IMR-90 (cell line): ENCODE data around the gene CCDC30. TPM values are rescaled to one million over a fixed set of nuclear protein-coding genes. Genes with fewer than 3 reads are reported as not detected.

Source experiments
- ATAC-seq: fragments of 200-7000 bp; cut with Tn5 transposase; 2 replicates; pipeline ENCODE4 v1.9.1; 2020; ENCODE audit warnings: low read depth, mild to moderate bottlenecking, moderate library complexity
- BruUV-seq: library from RNA; stranded (reverse); fragments of 400-500 nt; replicated peaks from 2 replicates; lab custom pipeline; 2021; lab: Mats Ljungman, UMichigan
- CTCF ChIA-PET: fragments of 300-600 bp; formaldehyde crosslinking; extraction: SDS; loops from one replicate; lab custom pipeline; 2021; ENCODE audit warnings: antibody characterized with exemption; lab: Yijun Ruan, JAX
- POLR2A ChIA-PET: fragments of 300-600 bp; sonication (Branson Sonifier 250); formaldehyde crosslinking; loops from one replicate; lab custom pipeline; 2022; ENCODE audit warnings: antibody characterized with exemption; ENCODE audit not compliant: unreplicated experiment; lab: Charles Lee
- DNase-seq: peaks from one replicate; pipeline ENCODE4 v3.0.0; 2013
- H2AFZ ChIP-seq: replicated peaks from 2 replicates; pipeline ENCODE3; 2013; ENCODE audit warnings: low read length, mild to moderate bottlenecking; ENCODE audit not compliant: poor library complexity
- H2AK5ac ChIP-seq: 2 replicates; pipeline ENCODE4 v1.6.1; 2013; ENCODE audit warnings: low read depth, low read length, inconsistent platforms
- H2AK9ac ChIP-seq: replicated peaks from 2 replicates; pipeline ENCODE3; 2013; ENCODE audit warnings: mild to moderate bottlenecking, low read depth, low read length, moderate library complexity; ENCODE audit not compliant: poor library complexity
- H2BK120ac ChIP-seq: 2 replicates; pipeline ENCODE4 v1.6.1; 2013; ENCODE audit warnings: low read depth, low read length, inconsistent platforms
- H2BK15ac ChIP-seq: 3 replicates; pipeline ENCODE4 v1.6.1; 2013; ENCODE audit warnings: low read depth, low read length, inconsistent platforms
- H2BK20ac ChIP-seq: 2 replicates; pipeline ENCODE4 v1.6.1; 2013; ENCODE audit warnings: low read depth, mild to moderate bottlenecking, inconsistent platforms, low read length, moderate library complexity
- H2BK5ac ChIP-seq: 2 replicates; pipeline ENCODE4 v1.6.1; 2013; ENCODE audit warnings: mild to moderate bottlenecking, low read depth, low read length, inconsistent platforms; ENCODE audit not compliant: poor library complexity, severe bottlenecking
- H3K14ac ChIP-seq: replicated peaks from 2 replicates; pipeline ENCODE4 v1.6.1; 2013; ENCODE audit warnings: low read depth, low read length, inconsistent platforms
- H3K18ac ChIP-seq: 2 replicates; pipeline ENCODE4 v1.6.1; 2013; ENCODE audit warnings: low read depth, low read length, control low read depth
- H3K23ac ChIP-seq: 2 replicates; pipeline ENCODE4 v1.6.1; 2013; ENCODE audit warnings: low read depth, low read length, inconsistent platforms
- H3K27ac ChIP-seq: 2 replicates; pipeline ENCODE4 v1.5.1; 2013; ENCODE audit warnings: mild to moderate bottlenecking, control low read depth, low read length; ENCODE audit not compliant: insufficient read depth
- H3K27me3 ChIP-seq: 2 replicates; pipeline ENCODE4 v1.6.1; 2013; ENCODE audit warnings: low read length; ENCODE audit not compliant: control insufficient read depth, insufficient read depth
- H3K36me3 ChIP-seq: 2 replicates; pipeline ENCODE4 v1.6.1; 2013; ENCODE audit warnings: low read length, mixed read lengths; ENCODE audit not compliant: control insufficient read depth, insufficient read depth
- H3K4ac ChIP-seq: 2 replicates; pipeline ENCODE4 v1.6.1; 2013; ENCODE audit warnings: low read depth, low read length, inconsistent platforms
- H3K4me1 ChIP-seq: 2 replicates; pipeline ENCODE4 v1.6.1; 2013; ENCODE audit warnings: low read length, mixed read lengths; ENCODE audit not compliant: control insufficient read depth, insufficient read depth
- H3K4me2 ChIP-seq: 2 replicates; pipeline ENCODE4 v1.6.1; 2013; ENCODE audit warnings: low read depth, mild to moderate bottlenecking, control low read depth, low read length, moderate library complexity
- H3K4me3 ChIP-seq: 2 replicates; pipeline ENCODE4 v1.5.1; 2013; ENCODE audit warnings: low read depth, mild to moderate bottlenecking, control low read depth, low read length, moderate library complexity; ENCODE audit not compliant: insufficient read depth
- H3K56ac ChIP-seq: 2 replicates; pipeline ENCODE4 v1.6.1; 2013; ENCODE audit warnings: low read length, inconsistent platforms; ENCODE audit not compliant: insufficient read depth; ENCODE audit errors: extremely low read depth
- H3K79me1 ChIP-seq, 2 experiments: 2 replicates each; pipeline ENCODE4 v1.6.1; 2013; ENCODE audit warnings: low read length in 2 of 2, inconsistent platforms in 1 of 2, low read depth in 1 of 2
- H3K9ac ChIP-seq: 2 replicates; pipeline ENCODE4 v1.6.1; 2013; ENCODE audit warnings: low read depth, low read length, control low read depth
- H3K9me1 ChIP-seq: 2 replicates; pipeline ENCODE4 v1.6.1; 2013; ENCODE audit warnings: low read length, inconsistent platforms; ENCODE audit not compliant: insufficient read depth
- H3K9me3 ChIP-seq: 2 replicates; pipeline ENCODE4 v1.6.1; 2013; ENCODE audit warnings: low read length; ENCODE audit not compliant: control insufficient read depth, insufficient read depth
- H4K20me1 ChIP-seq: 2 replicates; pipeline ENCODE4 v1.6.1; 2013; ENCODE audit warnings: low read length, inconsistent platforms; ENCODE audit not compliant: insufficient read depth
- H4K5ac ChIP-seq: 2 replicates; pipeline ENCODE4 v1.6.1; 2013; ENCODE audit warnings: mild to moderate bottlenecking, low read depth, low read length, control low read depth
- H4K8ac ChIP-seq, 2 experiments: 2 replicates each; pipeline ENCODE4 v1.6.1; 2013; ENCODE audit warnings: low read depth in 2 of 2, low read length in 2 of 2, control low read depth in 1 of 2, inconsistent platforms in 1 of 2
- H4K91ac ChIP-seq: 2 replicates; pipeline ENCODE4 v1.6.1; 2013; ENCODE audit warnings: low read depth, low read length, inconsistent platforms; ENCODE audit not compliant: insufficient read depth
- BHLHE40 ChIP-seq: fragments of 150-350 bp; IDR thresholded peaks from 2 replicates; pipeline ENCODE4 v1.6.1; 2016; ENCODE audit warnings: mild to moderate bottlenecking, low read depth, low read length
- CEBPB ChIP-seq: IDR thresholded peaks from 2 replicates; pipeline ENCODE4 v1.6.1; 2012; ENCODE audit warnings: low read depth, low read length, improper control_type of control experiment
- CHD1 ChIP-seq: IDR thresholded peaks from 2 replicates; pipeline ENCODE4 v1.6.1; 2012; ENCODE audit warnings: low read depth, low read length, improper control_type of control experiment
- FOS ChIP-seq: fragments of 150-350 bp; IDR thresholded peaks from 2 replicates; pipeline ENCODE4 v1.6.1; 2016; ENCODE audit warnings: low read depth, low read length
- MAFK ChIP-seq: IDR thresholded peaks from 2 replicates; pipeline ENCODE4 v1.6.1; 2012; ENCODE audit warnings: low read depth, low read length, improper control_type of control experiment
- MAZ ChIP-seq: IDR thresholded peaks from 2 replicates; pipeline ENCODE4 v1.6.1; 2012; ENCODE audit warnings: low read depth, mild to moderate bottlenecking, low read length, improper control_type of control experiment, moderate library complexity, borderline replicate concordance
- MXI1 ChIP-seq: IDR thresholded peaks from 2 replicates; pipeline ENCODE4 v1.6.1; 2012; ENCODE audit warnings: low read depth, mild to moderate bottlenecking, low read length, moderate library complexity, borderline replicate concordance
- NFE2L2 ChIP-seq: fragments of 150-350 bp; IDR thresholded peaks from 2 replicates; pipeline ENCODE4 v1.6.1; 2016; ENCODE audit warnings: low read depth, mild to moderate bottlenecking, low read length
- POLR2A ChIP-seq: IDR thresholded peaks from 2 replicates; pipeline ENCODE4 v1.6.1; 2012; ENCODE audit warnings: mild to moderate bottlenecking, low read depth, low read length
- RAD21 ChIP-seq: IDR thresholded peaks from 2 replicates; pipeline ENCODE4 v1.6.1; 2012; ENCODE audit warnings: low read length, improper control_type of control experiment
- RCOR1 ChIP-seq: IDR thresholded peaks from 2 replicates; pipeline ENCODE4 v1.6.1; 2012; ENCODE audit warnings: mild to moderate bottlenecking, low read length, improper control_type of control experiment; ENCODE audit not compliant: insufficient replicate concordance
- RFX5 ChIP-seq: IDR thresholded peaks from 2 replicates; pipeline ENCODE4 v1.8.0; 2012; ENCODE audit warnings: low read depth, mild to moderate bottlenecking, low read length, moderate library complexity
- SMC3 ChIP-seq: fragments of 150-350 bp; IDR thresholded peaks from 2 replicates; pipeline ENCODE4 v1.6.1; 2016; ENCODE audit warnings: low read depth, mild to moderate bottlenecking, antibody characterized with exemption, low read length, moderate library complexity
- WGBS, 2 experiments: methylation state at CpG; one replicate each; pipeline versions ENCODE4 v1.1.5 to v1.1.7; 2013; ENCODE audit warnings: missing lambda C conversion rate in 2 of 2; ENCODE audit not compliant: insufficient read length in 1 of 2; ENCODE audit errors: extremely low coverage in 2 of 2; 5-methylcytosine and 5-hydroxymethylcytosine counted together
- dilution Hi-C: fragments of 300-500 bp; cut with HindIII; formaldehyde crosslinking; loops from one replicate; pipeline ENCODE4 v1.14.3; 2018; ENCODE audit warnings: low sequenced_read_pairs; ENCODE audit not compliant: unreplicated experiment
- in situ Hi-C: fragments of 300-500 bp; cut with MboI; formaldehyde crosslinking; loops from 3 replicates; pipeline ENCODE4 v1.14.3; 2019; ENCODE audit warnings: low sequenced_read_pairs, inconsistent platforms, mixed read lengths
- intact Hi-C: fragments of 100-400 bp; cut with micrococcal nuclease; formaldehyde crosslinking; loops from 2 replicates; pipeline ENCODE4 v1.10.0; 2022
- polyA plus RNA-seq, 3 experiments: library from polyadenylated mRNA; depleted of rRNA; stranded (reverse); fragments of >200 nt; gene quantifications; 2 replicates each; pipeline ENCODE4 v1.2.3, GENCODE V29; 2012; ENCODE audit warnings: low replicate concordance in 1 of 3
- total RNA-seq: library from RNA; depleted of rRNA; stranded (reverse); fragments of >200 nt; gene quantifications from 2 replicates; pipeline ENCODE4 v1.2.3, GENCODE V29; 2012
- TF ChIP-seq, protein P1 (sequence below): fragments of 150-350 bp; IDR thresholded peaks from 2 replicates; pipeline ENCODE4 v1.6.1; 2017; ENCODE audit warnings: mild to moderate bottlenecking, antibody characterized with exemption, low read length, low read depth
- TF ChIP-seq, protein P2 (sequence below): conservative IDR thresholded peaks from 2 replicates; pipeline ENCODE4 v1.5.1; 2012; ENCODE audit warnings: mild to moderate bottlenecking, low read depth, low read length, improper control_type of control experiment
- TF ChIP-seq, protein P3 (sequence below): fragments of 150-350 bp; IDR thresholded peaks from 2 replicates; pipeline ENCODE4 v1.6.1; 2016; ENCODE audit warnings: low read depth, mild to moderate bottlenecking, low read length, moderate library complexity, borderline replicate concordance

CCDC30 gene
- total and polyA plus RNA-seq, 2 of the 4 experiments (the other 2 are of a cell fraction), result 0.14 to 0.18 TPM

DNA sequence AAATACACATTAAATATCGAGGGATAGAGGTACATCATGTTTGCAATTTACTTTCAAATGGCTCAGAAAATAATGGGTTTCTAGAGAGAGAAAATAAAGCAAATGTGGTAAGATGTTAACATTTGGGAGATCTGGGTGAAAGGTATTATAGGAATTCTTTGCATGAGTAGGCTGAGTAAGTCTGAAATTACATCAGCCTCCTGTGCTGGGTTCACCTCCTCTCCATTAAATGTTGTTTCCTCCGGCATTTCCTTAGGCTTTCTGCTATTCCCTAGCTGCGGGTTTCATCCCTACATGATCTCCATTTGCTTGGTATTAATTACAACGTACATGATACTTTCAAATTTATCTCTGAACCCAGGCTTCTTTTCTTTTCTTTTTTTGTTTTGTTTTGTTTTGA, 38.9 kb upstream of the CCDC30 start:
- in situ Hi-C loops, result no loop called here
- no peak overlapping the region for H3K14ac ChIP-seq
- dilution Hi-C loops, result no loop called here
- H4K91ac ChIP-seq, result no peak overlapping the region
- H2BK120ac ChIP-seq, result no peak overlapping the region
- no peaks in the 10 kb centered on the region for H3K79me1 ChIP-seq
- H2AK5ac ChIP-seq, result no peak overlapping the region
- TF ChIP-seq SMC3 (no peak), RAD21 (no peak), MXI1 (no peak), RFX5 (no peak), MAFK (no peak), BHLHE40 (no peak), CHD1 (no peak), RCOR1 (no peak), POLR2A (no peak), NFE2L2 (no peak), FOS (no peak), MAZ (no peak), CEBPB (no peak)
- TF ChIP-seq, protein P1, sequence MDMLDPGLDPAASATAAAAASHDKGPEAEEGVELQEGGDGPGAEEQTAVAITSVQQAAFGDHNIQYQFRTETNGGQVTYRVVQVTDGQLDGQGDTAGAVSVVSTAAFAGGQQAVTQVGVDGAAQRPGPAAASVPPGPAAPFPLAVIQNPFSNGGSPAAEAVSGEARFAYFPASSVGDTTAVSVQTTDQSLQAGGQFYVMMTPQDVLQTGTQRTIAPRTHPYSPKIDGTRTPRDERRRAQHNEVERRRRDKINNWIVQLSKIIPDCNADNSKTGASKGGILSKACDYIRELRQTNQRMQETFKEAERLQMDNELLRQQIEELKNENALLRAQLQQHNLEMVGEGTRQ, result no peak
- TF ChIP-seq, protein P2, sequence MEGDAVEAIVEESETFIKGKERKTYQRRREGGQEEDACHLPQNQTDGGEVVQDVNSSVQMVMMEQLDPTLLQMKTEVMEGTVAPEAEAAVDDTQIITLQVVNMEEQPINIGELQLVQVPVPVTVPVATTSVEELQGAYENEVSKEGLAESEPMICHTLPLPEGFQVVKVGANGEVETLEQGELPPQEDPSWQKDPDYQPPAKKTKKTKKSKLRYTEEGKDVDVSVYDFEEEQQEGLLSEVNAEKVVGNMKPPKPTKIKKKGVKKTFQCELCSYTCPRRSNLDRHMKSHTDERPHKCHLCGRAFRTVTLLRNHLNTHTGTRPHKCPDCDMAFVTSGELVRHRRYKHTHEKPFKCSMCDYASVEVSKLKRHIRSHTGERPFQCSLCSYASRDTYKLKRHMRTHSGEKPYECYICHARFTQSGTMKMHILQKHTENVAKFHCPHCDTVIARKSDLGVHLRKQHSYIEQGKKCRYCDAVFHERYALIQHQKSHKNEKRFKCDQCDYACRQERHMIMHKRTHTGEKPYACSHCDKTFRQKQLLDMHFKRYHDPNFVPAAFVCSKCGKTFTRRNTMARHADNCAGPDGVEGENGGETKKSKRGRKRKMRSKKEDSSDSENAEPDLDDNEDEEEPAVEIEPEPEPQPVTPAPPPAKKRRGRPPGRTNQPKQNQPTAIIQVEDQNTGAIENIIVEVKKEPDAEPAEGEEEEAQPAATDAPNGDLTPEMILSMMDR, result no peak
- TF ChIP-seq, protein P3, sequence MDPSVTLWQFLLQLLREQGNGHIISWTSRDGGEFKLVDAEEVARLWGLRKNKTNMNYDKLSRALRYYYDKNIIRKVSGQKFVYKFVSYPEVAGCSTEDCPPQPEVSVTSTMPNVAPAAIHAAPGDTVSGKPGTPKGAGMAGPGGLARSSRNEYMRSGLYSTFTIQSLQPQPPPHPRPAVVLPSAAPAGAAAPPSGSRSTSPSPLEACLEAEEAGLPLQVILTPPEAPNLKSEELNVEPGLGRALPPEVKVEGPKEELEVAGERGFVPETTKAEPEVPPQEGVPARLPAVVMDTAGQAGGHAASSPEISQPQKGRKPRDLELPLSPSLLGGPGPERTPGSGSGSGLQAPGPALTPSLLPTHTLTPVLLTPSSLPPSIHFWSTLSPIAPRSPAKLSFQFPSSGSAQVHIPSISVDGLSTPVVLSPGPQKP, result no peak
- peaks cover 3% of the 10 kb centered on the region; the same call in 1 of the 2 replicates for H3K4me1 ChIP-seq
- H2BK5ac ChIP-seq, result no peak overlapping the region
- H3K9me3 ChIP-seq, result no peaks in the 10 kb centered on the region
- no peaks in the 10 kb centered on the region for H3K9me1 ChIP-seq
- DNase-seq (peak; percentile 6), ATAC-seq (no peak)
- H3K4me3 ChIP-seq, result no peak overlapping the region
- no CpG with 5 or more reads among the region's 4 CpGs for WGBS, 2 experiments
- no peaks in the 10 kb centered on the region for H4K20me1 ChIP-seq
- H3K27me3 ChIP-seq, result peaks cover 33% of the 10 kb centered on the region
- no peak overlapping the region for H2AFZ ChIP-seq
- no peak overlapping the region for H2AK9ac ChIP-seq
- no peaks in the 10 kb centered on the region for H3K36me3 ChIP-seq
- H3K56ac ChIP-seq, result no peak overlapping the region
- H4K8ac ChIP-seq, result no peak overlapping the region
- no peak overlapping the region for H2BK20ac ChIP-seq
- intact Hi-C loops, result no loop called here
- no TSS peak for BruUV-seq
- POLR2A ChIA-PET, result no interaction called here
- H3K18ac ChIP-seq, result no peak overlapping the region
- H3K4me2 ChIP-seq, result no peak overlapping the region
- CTCF ChIA-PET, result interaction anchor here (0.7 kb wide), 1 partner anchor 13 kb away, joined by 3 read pairs; no protein-coding TSS in a partner anchor
- no peak overlapping the region for H3K23ac ChIP-seq
- H3K9ac ChIP-seq, result no peak overlapping the region
- H4K5ac ChIP-seq, result no peak overlapping the region
- H3K27ac ChIP-seq, result no peak overlapping the region
- no peak overlapping the region for H3K4ac ChIP-seq
- H2BK15ac ChIP-seq, result no peak overlapping the region
